Measurements from ENCODE around the gene CEP78.

The CEP78 gene

DNA sequence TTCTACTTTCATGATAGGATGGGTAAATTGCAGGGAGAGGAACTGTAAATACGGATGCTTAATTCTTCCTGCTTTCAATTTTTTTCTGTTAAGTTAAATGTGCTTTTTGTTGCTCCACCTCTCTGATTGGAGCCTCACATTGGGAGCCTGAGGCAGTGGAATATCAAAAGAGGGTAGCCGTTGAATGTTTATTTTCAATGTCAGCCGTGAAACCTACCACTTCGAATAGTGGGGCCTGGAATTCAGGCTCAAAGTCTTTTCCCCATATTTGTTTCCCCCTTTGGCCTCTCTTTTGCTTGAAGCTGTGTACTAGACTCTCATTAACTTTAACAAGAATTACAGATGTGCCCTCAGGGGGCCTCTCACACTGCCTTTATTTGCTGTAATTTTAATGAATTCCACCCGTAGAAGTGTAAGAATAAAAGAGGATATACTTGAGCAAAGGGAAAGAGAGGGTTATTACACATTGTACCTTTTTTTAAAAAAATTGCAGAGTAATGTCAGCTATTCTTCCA, 90.0 kb downstream of the CEP78 start:
- no peak for DNase-seq (ENCODE audit: low spot score)
- in situ Hi-C loops (cut with MboI; ENCODE audit: low sequenced_read_pairs, unreplicated experiment): no loop called here

DNA sequence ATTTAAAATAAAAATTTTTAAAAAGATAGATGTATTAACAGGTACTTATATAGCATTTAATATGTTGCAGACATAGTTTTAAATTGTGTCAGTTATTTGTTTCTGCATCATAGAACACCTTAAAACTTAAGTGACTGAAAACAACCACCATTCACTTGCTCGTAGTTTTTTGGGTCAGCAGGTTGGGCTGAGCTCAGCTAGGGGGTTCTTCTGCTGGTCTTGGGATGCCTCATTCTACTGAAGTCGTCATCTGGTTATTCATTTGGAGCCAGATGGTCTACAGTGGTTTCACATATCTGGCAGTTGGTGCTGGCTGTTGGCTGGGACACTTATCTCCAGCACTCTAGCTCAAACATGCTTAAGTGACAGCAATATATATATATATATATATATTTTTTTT, 90.7 kb downstream of the CEP78 start:
- TF ChIP-seq, protein P1, sequence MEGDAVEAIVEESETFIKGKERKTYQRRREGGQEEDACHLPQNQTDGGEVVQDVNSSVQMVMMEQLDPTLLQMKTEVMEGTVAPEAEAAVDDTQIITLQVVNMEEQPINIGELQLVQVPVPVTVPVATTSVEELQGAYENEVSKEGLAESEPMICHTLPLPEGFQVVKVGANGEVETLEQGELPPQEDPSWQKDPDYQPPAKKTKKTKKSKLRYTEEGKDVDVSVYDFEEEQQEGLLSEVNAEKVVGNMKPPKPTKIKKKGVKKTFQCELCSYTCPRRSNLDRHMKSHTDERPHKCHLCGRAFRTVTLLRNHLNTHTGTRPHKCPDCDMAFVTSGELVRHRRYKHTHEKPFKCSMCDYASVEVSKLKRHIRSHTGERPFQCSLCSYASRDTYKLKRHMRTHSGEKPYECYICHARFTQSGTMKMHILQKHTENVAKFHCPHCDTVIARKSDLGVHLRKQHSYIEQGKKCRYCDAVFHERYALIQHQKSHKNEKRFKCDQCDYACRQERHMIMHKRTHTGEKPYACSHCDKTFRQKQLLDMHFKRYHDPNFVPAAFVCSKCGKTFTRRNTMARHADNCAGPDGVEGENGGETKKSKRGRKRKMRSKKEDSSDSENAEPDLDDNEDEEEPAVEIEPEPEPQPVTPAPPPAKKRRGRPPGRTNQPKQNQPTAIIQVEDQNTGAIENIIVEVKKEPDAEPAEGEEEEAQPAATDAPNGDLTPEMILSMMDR (IDR thresholded peaks at IDR 0.05; ENCODE audit: borderline replicate concordance, control extremely low read depth, extremely low read depth, insufficient read depth, missing control alignments): no peak
- no peak for DNase-seq (ENCODE audit: low spot score)

More for the DNA sequence above, 90.0 kb downstream of the CEP78 start:
- TF ChIP-seq, protein P1 (IDR thresholded peaks at IDR 0.05; ENCODE audit: borderline replicate concordance, control extremely low read depth, extremely low read depth, insufficient read depth, missing control alignments): no peak

More for the DNA sequence above, 90.7 kb downstream of the CEP78 start:
- in situ Hi-C loops (cut with MboI; ENCODE audit: low sequenced_read_pairs, unreplicated experiment): no loop called here

Data from GM13976 (cell line).